ENCODE data around the gene RPUSD2.

Gene RPUSD2

GRCh38 chr15:40569129-40569953 lies at the start of gene RPUSD2:
Gene RPUSD2 (plus strand): TSS chr15:40569299. CDS start chr15:40569338, 39 bp downstream.
- no peaks in the 10 kb centered on the region for H3K27me3 ChIP-seq (ENCODE audit: control insufficient read depth, insufficient read depth, low read length)
- peaks cover 11% of the 10 kb centered on the region for H3K4me1 ChIP-seq (ENCODE audit: control insufficient read depth, insufficient read depth, low read length)
- H3K9me3 ChIP-seq (ENCODE audit: control insufficient read depth, insufficient read depth, low read depth, low read length) = no peaks in the 10 kb centered on the region
- H3K4me3 ChIP-seq (ENCODE audit: low read depth, low read length) = peak within 1 kb of the TSS; percentile 80
- H3K9ac ChIP-seq (ENCODE audit: low read length) = peak within 1 kb of the TSS; percentile 86
- H3K36me3 ChIP-seq (ENCODE audit: control insufficient read depth, insufficient read depth, low read length) = peaks cover 26% of the 10 kb centered on the region
- no peak within 1 kb of the TSS; the same call in 1 of the 2 replicates for H3K27ac ChIP-seq (ENCODE audit: low read depth, low read length)

- Histone ChIP-seq H3K4me1 (ENCODE audit: control insufficient read depth, insufficient read depth, low read length) (no peaks in the 10 kb centered on the region), H3K36me3 (ENCODE audit: control insufficient read depth, insufficient read depth, low read length) (no peaks in the 10 kb centered on the region), H3K27ac (ENCODE audit: low read depth, low read length) (no peak overlapping the region), H3K4me3 (ENCODE audit: low read depth, low read length) (no peak overlapping the region), H3K9ac (ENCODE audit: low read length) (no peak overlapping the region), H3K27me3 (ENCODE audit: control insufficient read depth, insufficient read depth, low read length) (no peaks in the 10 kb centered on the region), H3K9me3 (ENCODE audit: control insufficient read depth, insufficient read depth, low read depth, low read length) (no peaks in the 10 kb centered on the region)
Measured at GRCh38 chr15:40523611-40524010, 45.5 kb upstream of the RPUSD2 start.

GRCh38 chr15:40525855-40526254 lies 43.2 kb upstream of the RPUSD2 start:
- Histone ChIP-seq H3K27ac (ENCODE audit: low read depth, low read length) (no peak overlapping the region), H3K27me3 (ENCODE audit: control insufficient read depth, insufficient read depth, low read length) (no peaks in the 10 kb centered on the region), H3K9me3 (ENCODE audit: control insufficient read depth, insufficient read depth, low read depth, low read length) (no peaks in the 10 kb centered on the region), H3K9ac (ENCODE audit: low read length) (no peak overlapping the region), H3K4me1 (ENCODE audit: control insufficient read depth, insufficient read depth, low read length) (no peaks in the 10 kb centered on the region), H3K36me3 (ENCODE audit: control insufficient read depth, insufficient read depth, low read length) (no peaks in the 10 kb centered on the region), H3K4me3 (ENCODE audit: low read depth, low read length) (no peak overlapping the region)

- no peak overlapping the region for H3K4me3 ChIP-seq (ENCODE audit: low read depth, low read length)
- H3K9me3 ChIP-seq (ENCODE audit: control insufficient read depth, insufficient read depth, low read depth, low read length) = no peaks in the 10 kb centered on the region
- H3K9ac ChIP-seq (ENCODE audit: low read length) = no peak overlapping the region
- H3K27me3 ChIP-seq (ENCODE audit: control insufficient read depth, insufficient read depth, low read length) = no peaks in the 10 kb centered on the region
- no peaks in the 10 kb centered on the region for H3K36me3 ChIP-seq (ENCODE audit: control insufficient read depth, insufficient read depth, low read length)
- H3K4me1 ChIP-seq (ENCODE audit: control insufficient read depth, insufficient read depth, low read length) = no peaks in the 10 kb centered on the region
- no peak overlapping the region for H3K27ac ChIP-seq (ENCODE audit: low read depth, low read length)
Measured at GRCh38 chr15:40528801-40529200, 40.3 kb upstream of the RPUSD2 start.

GRCh38 chr15:40533763-40534364 lies 35.2 kb upstream of the RPUSD2 start:
- no peak overlapping the region for H3K9ac ChIP-seq (ENCODE audit: low read length)
- no peaks in the 10 kb centered on the region for H3K36me3 ChIP-seq (ENCODE audit: control insufficient read depth, insufficient read depth, low read length)
- H3K9me3 ChIP-seq (ENCODE audit: control insufficient read depth, insufficient read depth, low read depth, low read length) = no peaks in the 10 kb centered on the region
- H3K27me3 ChIP-seq (ENCODE audit: control insufficient read depth, insufficient read depth, low read length) = no peaks in the 10 kb centered on the region
- H3K4me1 ChIP-seq (ENCODE audit: control insufficient read depth, insufficient read depth, low read length) = no peaks in the 10 kb centered on the region
- no peak overlapping the region for H3K27ac ChIP-seq (ENCODE audit: low read depth, low read length)
- no peak overlapping the region for H3K4me3 ChIP-seq (ENCODE audit: low read depth, low read length)

GRCh38 chr15:40534371-40534770 lies 34.7 kb upstream of the RPUSD2 start:
- no peak overlapping the region for H3K4me3 ChIP-seq (ENCODE audit: low read depth, low read length)
- H3K27ac ChIP-seq (ENCODE audit: low read depth, low read length) = no peak overlapping the region
- no peaks in the 10 kb centered on the region for H3K9me3 ChIP-seq (ENCODE audit: control insufficient read depth, insufficient read depth, low read depth, low read length)
- no peaks in the 10 kb centered on the region for H3K27me3 ChIP-seq (ENCODE audit: control insufficient read depth, insufficient read depth, low read length)
- H3K4me1 ChIP-seq (ENCODE audit: control insufficient read depth, insufficient read depth, low read length) = no peaks in the 10 kb centered on the region
- H3K36me3 ChIP-seq (ENCODE audit: control insufficient read depth, insufficient read depth, low read length) = no peaks in the 10 kb centered on the region
- no peak overlapping the region for H3K9ac ChIP-seq (ENCODE audit: low read length)

- H3K4me3 ChIP-seq (ENCODE audit: low read depth, low read length) = no peak overlapping the region
- H3K9me3 ChIP-seq (ENCODE audit: control insufficient read depth, insufficient read depth, low read depth, low read length) = no peaks in the 10 kb centered on the region
- no peaks in the 10 kb centered on the region for H3K36me3 ChIP-seq (ENCODE audit: control insufficient read depth, insufficient read depth, low read length)
- H3K4me1 ChIP-seq (ENCODE audit: control insufficient read depth, insufficient read depth, low read length) = no peaks in the 10 kb centered on the region
- no peak overlapping the region for H3K9ac ChIP-seq (ENCODE audit: low read length)
- H3K27me3 ChIP-seq (ENCODE audit: control insufficient read depth, insufficient read depth, low read length) = no peaks in the 10 kb centered on the region
- H3K27ac ChIP-seq (ENCODE audit: low read depth, low read length) = no peak overlapping the region
Measured at GRCh38 chr15:40536501-40536900, 32.6 kb upstream of the RPUSD2 start.

GRCh38 chr15:40538976-40539375 lies 30.1 kb upstream of the RPUSD2 start:
- no peaks in the 10 kb centered on the region for H3K9me3 ChIP-seq (ENCODE audit: control insufficient read depth, insufficient read depth, low read depth, low read length)
- no peaks in the 10 kb centered on the region for H3K36me3 ChIP-seq (ENCODE audit: control insufficient read depth, insufficient read depth, low read length)
- no peak overlapping the region for H3K9ac ChIP-seq (ENCODE audit: low read length)
- no peaks in the 10 kb centered on the region for H3K27me3 ChIP-seq (ENCODE audit: control insufficient read depth, insufficient read depth, low read length)
- no peak overlapping the region for H3K27ac ChIP-seq (ENCODE audit: low read depth, low read length)
- no peaks in the 10 kb centered on the region for H3K4me1 ChIP-seq (ENCODE audit: control insufficient read depth, insufficient read depth, low read length)
- H3K4me3 ChIP-seq (ENCODE audit: low read depth, low read length) = no peak overlapping the region

- Histone ChIP-seq H3K9me3 (ENCODE audit: control insufficient read depth, insufficient read depth, low read depth, low read length) (no peaks in the 10 kb centered on the region), H3K4me1 (ENCODE audit: control insufficient read depth, insufficient read depth, low read length) (no peaks in the 10 kb centered on the region), H3K27me3 (ENCODE audit: control insufficient read depth, insufficient read depth, low read length) (no peaks in the 10 kb centered on the region), H3K9ac (ENCODE audit: low read length) (no peak overlapping the region), H3K27ac (ENCODE audit: low read depth, low read length) (no peak overlapping the region), H3K36me3 (ENCODE audit: control insufficient read depth, insufficient read depth, low read length) (no peaks in the 10 kb centered on the region), H3K4me3 (ENCODE audit: low read depth, low read length) (no peak overlapping the region)
Measured at GRCh38 chr15:40543082-40543481, 26.0 kb upstream of the RPUSD2 start.

- Histone ChIP-seq H3K4me1 (ENCODE audit: control insufficient read depth, insufficient read depth, low read length) (no peaks in the 10 kb centered on the region), H3K27ac (ENCODE audit: low read depth, low read length) (no peak overlapping the region), H3K36me3 (ENCODE audit: control insufficient read depth, insufficient read depth, low read length) (no peaks in the 10 kb centered on the region), H3K4me3 (ENCODE audit: low read depth, low read length) (no peak overlapping the region), H3K9ac (ENCODE audit: low read length) (no peak overlapping the region), H3K27me3 (ENCODE audit: control insufficient read depth, insufficient read depth, low read length) (no peaks in the 10 kb centered on the region), H3K9me3 (ENCODE audit: control insufficient read depth, insufficient read depth, low read depth, low read length) (no peaks in the 10 kb centered on the region)
Measured at GRCh38 chr15:40543631-40544294, 25.3 kb upstream of the RPUSD2 start.

- no peak overlapping the region for H3K4me3 ChIP-seq (ENCODE audit: low read depth, low read length)
- H3K4me1 ChIP-seq (ENCODE audit: control insufficient read depth, insufficient read depth, low read length) = no peaks in the 10 kb centered on the region
- no peaks in the 10 kb centered on the region for H3K36me3 ChIP-seq (ENCODE audit: control insufficient read depth, insufficient read depth, low read length)
- H3K27ac ChIP-seq (ENCODE audit: low read depth, low read length) = no peak overlapping the region
- no peaks in the 10 kb centered on the region for H3K27me3 ChIP-seq (ENCODE audit: control insufficient read depth, insufficient read depth, low read length)
- no peaks in the 10 kb centered on the region for H3K9me3 ChIP-seq (ENCODE audit: control insufficient read depth, insufficient read depth, low read depth, low read length)
- H3K9ac ChIP-seq (ENCODE audit: low read length) = no peak overlapping the region
Measured at GRCh38 chr15:40545457-40545856, 23.6 kb upstream of the RPUSD2 start.
